Hepatic stellate cell (primary cell): ENCODE results near the gene DNAL1.

Source experiments
- DNase-seq: peaks from one replicate; pipeline ENCODE4 v3.0.0; 2011; ENCODE audit warnings: low spot score

The DNAL1 gene

DNA sequence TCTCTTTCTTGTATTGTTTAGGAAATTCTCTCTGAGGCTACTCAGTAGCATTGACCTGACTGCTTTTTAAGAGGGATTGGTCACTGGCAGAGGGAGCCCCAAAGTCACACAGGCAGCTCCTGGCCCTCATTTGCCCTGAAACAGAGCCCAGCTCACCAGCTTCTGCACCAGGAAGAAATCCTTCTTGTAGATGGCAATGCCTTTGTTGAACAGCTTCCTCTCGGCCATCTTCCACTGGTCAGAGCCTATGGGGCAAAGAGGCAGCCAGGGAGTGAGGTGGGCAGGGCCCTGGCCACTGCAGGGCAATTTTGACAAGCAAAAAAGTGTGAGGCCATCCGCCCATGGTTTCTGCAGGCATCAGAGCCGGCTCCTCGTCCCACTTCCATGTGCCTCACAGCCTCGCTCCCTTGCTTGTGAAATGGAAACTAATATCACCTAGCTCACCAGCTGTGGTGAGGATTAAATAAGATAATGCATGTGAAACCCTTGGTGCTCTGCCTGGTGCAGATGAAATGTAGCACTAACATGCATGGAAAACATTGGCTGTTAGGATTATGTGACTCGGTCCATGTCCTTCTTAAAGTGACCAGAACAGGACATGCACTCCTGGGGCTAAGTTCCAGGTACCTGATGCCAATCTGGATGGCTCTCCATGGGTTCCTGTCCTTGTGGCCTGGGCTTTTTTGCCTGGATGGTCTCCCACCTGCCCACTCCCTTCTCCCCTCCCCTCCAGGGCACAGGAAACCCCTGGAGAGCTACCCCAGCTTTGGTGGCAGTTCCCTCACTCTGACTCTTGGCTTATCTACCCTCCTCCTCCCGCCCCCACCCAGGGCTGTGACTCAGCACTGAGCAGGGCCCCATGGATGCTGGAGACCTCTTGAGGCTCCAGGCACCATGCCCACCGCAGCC is 80.6 kb downstream of the DNAL1 start:
- DNase-seq = no peak

DNA sequence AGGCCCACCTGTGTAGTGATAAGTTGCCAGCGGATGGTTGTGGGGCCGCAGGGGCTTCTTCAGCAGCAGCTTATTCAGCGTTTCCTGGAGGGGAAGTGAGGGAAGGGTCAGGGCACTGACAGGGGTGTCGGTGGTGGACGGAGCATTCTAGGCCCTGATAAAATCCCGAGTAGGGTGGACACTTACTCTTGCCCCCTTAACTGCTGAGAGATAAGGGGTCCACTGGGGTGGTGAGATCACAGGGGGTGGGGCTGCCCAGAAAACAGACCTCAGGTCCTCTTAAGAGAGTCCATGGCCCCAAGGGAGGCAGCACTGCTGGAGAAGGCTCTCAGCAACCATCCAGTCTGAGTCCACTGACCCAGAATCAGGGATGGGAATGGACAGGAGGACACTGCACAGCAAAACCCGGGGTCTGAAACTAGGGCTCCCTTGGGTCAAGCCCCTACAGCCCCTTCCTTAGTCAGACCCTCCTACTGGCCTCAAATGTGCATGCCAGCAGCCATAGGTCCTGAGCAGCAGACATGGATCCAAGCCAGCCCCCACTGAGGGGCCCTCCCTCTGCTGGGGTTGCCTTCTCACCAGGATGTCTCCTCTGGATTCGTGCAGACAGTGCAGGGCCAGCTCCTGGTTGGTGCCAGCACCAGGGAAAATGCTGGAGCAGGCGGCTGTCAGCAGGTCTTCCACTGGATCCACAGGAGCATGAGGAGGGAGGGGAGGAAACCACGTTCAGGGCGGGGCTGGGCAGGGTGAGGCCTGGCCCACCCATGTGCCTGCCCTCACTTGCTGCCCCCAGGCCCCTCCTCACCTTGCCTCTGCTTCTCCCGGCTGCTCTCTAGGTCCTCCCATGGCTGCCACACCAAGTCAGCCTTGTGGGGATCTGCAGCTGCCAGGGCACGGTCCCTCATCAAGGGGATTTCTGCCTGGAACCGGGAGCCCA is 81.5 kb downstream of the DNAL1 start:
- no peak for DNase-seq

DNA sequence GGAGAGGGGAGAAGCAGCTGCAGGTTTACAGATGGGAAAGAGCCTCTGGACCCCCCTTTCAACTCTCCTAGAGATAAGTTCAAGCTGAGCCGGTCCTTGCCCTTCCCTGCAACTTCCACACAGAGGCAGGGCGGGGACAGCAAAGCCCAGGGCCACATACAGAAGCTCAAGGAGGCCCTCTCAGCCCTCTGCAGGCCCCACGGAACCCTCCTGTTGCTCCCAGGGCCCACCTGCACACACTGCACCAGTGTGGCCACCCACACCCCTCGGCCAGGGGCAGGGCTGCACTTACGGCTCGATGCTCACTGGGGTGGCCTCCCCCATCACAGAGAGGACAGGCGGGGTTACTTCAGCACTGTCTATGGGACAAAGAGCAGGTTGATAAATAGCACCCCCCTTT is 82.4 kb downstream of the DNAL1 start:
- no peak for DNase-seq

GRCh38 chr14:73728717-73729330 is 84.0 kb downstream of the DNAL1 start:
- DNase-seq = peak; percentile 86

- DNase-seq = no peak
These were observed 84.9 kb downstream of the DNAL1 start for GRCh38 chr14:73729556-73730265.

GRCh38 chr14:73731111-73731510 is 86.3 kb downstream of the DNAL1 start:
- no peak for DNase-seq

DNA sequence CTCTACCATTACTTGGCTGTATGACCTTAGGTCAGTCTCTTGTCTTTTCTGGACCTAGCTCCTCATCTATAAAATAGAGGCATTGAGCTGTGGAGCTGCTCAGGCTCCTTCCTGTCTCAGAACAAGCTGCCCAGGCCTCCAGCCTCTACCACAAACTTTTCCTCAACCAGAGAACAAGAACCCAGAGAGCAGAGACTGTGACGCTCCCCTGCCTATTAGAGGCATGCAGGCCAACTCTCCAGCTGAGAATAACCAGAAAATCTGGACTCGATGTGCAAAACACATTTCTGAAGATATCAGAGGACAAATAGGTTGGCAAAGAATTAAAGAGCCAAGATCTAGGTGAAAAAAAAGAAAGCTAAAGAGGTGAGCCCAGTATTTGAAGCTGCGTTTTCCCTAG is 87.2 kb downstream of the DNAL1 start:
- DNase-seq = no peak

DNA sequence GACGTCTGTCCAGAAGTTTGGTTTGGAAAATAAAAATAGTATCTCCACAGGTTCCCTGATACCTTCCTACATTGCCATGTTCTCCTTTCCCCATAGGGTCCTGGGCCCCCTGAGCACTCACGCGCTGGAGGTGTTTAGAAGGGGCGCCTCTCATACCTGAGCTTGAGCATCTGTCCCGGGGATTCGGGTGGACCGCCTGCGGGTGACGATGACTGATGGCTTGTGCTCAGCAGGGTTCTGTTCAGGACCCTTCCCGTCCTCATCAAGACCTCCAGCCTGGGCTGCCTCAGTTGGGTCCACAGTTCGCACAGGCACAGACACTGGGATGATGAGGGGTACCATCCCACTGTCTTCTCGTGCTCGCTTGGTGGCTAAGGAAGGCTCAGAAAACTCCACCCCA is 92.1 kb downstream of the DNAL1 start:
- DNase-seq = no peak

DNA sequence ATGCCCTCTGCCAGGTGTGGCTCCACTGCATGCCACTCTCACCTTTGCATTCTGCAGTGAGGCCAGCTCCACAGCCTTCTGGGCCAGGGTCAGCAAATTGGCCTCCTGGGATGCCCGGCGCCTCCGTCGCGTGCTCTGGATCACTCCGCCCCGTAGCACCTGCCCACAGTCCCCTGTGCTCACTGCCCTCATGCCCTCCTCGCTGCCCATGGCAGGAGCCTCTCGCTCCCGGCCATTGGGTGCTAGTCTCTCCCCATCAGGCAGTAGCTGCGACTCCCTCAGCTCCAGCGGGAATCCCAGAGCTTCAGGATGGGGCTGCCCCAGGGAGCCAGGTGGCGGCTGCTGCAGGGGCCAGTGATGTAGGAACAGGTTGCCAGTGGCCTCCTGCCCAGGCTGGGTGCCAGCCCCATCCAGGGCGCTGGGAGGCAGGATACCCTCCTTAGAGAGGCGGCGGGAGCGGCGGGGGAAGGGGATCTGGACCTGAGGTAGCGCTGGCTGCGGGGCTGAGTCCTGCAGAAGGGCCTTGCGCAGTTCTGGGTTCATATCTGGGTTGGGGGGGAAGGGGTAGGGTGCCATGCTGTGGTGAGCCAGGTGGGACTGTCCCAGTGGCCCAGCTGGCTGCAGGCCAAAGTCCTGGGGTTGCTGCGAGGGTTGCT is 93.9 kb downstream of the DNAL1 start:
- no peak for DNase-seq

GRCh38 chr14:73739174-73739898 is 94.5 kb downstream of the DNAL1 start:
- no peak for DNase-seq

DNA sequence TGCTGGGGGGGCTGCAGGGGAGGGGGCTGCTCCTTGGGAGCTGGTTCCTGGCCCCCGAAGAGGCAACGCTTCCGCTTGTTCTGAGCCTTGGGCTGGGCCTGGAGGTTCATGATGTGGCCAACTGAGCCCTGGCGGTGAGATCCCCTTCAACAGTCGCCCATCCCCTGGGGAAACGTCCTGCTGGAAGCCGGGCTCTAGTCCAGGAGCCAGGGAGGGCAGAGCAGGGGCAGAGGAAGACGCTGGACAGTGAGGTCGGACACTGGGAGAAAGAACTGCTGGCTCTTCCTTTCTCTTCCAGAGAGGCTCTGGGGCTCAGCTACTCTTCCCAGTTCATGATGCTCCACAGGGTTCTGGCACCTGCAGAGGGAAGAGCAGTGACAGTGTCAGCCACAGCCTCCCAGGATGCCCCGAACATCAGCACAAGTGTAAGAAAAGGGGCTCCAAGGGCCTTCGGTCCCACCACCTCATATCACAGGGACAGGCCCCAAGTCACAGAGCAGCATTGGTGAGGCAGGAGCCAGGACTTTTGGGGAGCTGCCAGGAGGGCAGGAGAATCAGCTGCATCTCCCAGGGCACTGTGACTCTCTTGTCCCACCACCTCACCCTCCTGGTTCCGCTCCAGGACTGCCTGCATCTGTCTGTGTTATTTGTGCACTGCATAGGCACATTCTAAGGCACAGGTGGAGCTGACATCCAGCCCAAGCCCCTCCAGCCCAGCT is 95.3 kb downstream of the DNAL1 start:
- DNase-seq = no peak

DNA sequence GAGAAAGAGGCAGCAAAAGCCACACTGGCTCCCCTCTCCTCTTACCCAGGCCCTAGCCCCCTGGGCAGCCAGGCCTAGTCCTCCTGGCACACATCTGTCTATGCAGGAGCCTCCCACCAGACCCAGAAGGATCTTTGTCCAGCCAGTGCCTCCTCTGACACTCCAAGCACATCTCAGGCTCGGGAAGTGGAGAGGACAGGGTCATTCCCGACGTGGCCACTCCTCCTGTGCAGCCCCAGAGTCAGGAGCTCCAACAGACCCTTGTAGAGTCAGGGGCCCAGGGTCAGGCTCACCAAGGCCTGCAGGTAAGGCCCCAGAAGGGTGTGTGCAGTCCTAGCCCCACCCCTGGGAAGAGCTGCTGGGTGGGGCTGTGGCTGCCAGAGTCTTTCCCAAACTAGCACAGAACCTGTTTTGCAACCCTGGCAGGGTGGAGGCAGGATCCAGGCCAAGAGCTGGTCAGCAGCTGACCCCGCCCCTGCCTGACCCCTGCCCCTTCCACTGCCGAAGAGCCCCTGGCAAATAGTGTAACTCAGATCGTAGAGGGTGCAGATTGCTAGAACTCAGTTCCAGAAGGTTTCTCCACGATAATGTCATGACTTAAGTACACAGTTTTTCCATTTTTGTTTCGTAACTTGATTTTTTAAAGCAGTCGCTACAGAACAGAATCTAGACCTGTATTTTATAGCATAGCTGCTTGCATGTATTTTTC is 96.0 kb downstream of the DNAL1 start:
- no peak for DNase-seq

DNA sequence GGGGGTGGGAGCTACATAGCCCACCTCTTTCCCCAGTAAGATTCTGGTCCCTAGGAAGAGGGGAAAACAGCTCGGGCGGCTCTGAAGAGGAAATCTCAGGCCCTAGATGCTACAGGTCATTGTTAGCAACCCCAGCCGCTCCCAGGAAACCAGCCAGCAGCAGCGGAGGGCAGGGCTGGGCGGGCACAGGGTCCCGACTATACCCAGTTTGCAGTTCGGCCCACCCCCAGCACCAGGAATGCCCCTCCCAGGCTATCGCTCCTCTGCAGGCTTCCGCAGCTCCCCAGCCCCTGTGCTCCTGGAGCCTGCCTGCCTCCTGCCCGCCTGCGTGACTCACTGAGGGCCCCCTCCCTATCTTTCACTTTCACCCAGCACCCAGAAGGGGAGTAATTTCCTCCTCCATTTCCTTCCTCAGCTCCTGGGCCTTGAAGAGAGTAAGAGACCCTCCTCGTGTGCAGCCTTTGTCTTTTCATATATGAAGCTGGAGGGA is 96.6 kb downstream of the DNAL1 start:
- peak; percentile 88 for DNase-seq

- no peak for DNase-seq
These were observed 97.2 kb downstream of the DNAL1 start for GRCh38 chr14:73741876-73742519.

DNA sequence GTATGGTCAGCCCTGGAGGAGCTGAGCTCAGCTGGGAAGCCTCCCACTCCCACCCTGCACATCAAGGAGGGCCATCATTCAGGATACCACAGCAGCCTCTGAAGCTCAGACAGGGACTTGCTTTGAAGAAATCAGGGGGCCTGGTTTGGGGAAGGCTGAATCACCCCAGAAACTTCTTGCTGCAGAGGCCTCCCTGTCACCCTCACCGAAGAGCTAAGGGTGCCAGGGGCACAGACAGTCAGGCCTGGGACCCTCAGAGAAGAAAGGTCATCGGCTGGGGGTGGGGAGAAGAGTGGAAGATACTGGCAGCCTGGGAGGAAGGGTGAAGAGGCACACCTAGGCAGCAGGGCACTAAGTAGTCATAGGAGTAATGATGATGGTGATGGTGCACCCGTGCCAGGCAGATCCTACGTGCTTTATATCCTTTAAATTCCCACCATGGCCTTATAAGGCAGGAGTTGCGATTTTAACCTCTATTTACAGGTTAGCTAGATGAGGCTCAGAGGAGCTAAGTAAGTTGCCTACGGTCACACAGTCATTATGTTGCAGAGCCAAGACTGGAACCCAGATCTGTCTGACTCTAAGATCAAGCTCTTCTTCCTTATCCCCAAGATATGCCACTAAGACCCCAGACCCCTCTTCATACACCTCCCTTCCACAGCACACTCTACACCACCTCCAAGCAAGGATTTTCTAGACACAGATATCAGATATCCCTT is 97.9 kb downstream of the DNAL1 start:
- no peak for DNase-seq

- DNase-seq = peak; percentile 69
These were observed 98.7 kb downstream of the DNAL1 start for GRCh38 chr14:73743431-73743931.

DNA sequence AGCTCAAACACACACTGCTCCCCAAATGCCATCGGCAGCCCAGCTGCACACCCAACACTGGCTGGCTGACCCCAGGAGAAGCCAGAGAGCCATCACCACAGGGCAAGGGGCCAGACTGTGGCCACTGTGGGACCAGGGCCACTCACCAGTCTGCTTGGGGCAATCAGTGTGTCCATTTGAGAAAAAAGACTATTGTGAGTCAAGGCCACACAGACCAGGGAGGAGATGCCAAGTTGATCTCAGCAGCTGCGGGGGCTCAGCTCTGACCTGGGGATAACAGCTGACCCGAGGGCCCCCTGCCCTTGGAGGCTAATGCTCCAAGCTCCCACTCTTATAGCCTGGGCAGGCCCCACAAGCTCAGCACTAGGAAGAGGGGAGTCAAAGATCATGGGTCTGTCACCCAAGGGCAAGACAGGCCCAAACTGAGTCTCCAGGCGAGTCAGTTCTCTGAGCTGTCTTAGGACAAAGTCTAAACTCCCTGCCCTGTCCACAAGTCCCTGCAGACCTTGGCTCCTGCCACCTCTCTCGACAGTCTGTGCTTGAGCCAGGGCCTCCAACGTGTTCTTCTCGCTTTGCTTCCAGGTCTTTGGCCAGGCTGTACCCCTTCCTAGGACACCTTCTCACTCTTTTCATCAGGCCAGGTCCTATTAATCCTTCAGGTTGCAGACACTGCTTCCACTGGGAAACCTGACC is 99.5 kb downstream of the DNAL1 start:
- DNase-seq = no peak
